ENCODE results near the gene ZBTB37.

DNA sequence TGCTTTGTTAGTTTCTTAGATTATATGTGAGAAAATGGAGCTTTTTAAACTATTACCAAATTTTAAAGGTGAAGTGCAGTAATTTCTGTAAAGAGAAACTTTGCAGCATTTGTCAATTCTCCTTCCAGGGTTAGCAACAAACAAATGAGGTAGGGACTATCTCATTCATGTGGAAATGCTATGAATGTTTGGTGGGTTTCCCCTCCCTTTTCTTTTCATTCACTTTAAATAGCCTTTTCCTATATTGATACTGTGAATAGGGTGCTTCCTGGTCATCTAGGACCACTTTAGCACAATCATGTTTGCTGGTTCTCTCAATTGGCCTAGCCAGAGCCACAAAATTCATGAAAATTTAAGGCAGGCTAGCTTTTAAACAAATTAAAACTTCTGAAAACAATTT lies 20.6 kb downstream of the ZBTB37 start:
- TF ChIP-seq, protein P1, sequence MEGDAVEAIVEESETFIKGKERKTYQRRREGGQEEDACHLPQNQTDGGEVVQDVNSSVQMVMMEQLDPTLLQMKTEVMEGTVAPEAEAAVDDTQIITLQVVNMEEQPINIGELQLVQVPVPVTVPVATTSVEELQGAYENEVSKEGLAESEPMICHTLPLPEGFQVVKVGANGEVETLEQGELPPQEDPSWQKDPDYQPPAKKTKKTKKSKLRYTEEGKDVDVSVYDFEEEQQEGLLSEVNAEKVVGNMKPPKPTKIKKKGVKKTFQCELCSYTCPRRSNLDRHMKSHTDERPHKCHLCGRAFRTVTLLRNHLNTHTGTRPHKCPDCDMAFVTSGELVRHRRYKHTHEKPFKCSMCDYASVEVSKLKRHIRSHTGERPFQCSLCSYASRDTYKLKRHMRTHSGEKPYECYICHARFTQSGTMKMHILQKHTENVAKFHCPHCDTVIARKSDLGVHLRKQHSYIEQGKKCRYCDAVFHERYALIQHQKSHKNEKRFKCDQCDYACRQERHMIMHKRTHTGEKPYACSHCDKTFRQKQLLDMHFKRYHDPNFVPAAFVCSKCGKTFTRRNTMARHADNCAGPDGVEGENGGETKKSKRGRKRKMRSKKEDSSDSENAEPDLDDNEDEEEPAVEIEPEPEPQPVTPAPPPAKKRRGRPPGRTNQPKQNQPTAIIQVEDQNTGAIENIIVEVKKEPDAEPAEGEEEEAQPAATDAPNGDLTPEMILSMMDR (IDR thresholded peaks at IDR 0.05; ENCODE audit: low read length), result no peak
- no peak for TF ChIP-seq EZH2 (IDR thresholded peaks at IDR 0.05; ENCODE audit: borderline replicate concordance, low read length)

Measured in OCI-LY1 (cell line).